Adrenal gland (tissue), 12 donors: ENCODE results near the gene RPTOR. TPM values are rescaled to one million over a fixed set of nuclear protein-coding genes. Genes with fewer than 3 reads are reported as not detected.
A peak's percentile ranks its signal among the peaks of the same experiment; 100 is the strongest.

Experiments
- DNase-seq, 7 donors: peaks; one replicate each; pipeline ENCODE4 v3.0.0-alpha.2; 2019 to 2020
- H3K27ac ChIP-seq, 5 donors: fragments of 200-600 bp; sonication (generic) in 4 of 5; 1 replicate in 3 of 5; 2 replicates in 2 of 5; pipeline versions ENCODE4 v1.5.1 to v1.8.0; 2016 to 2020; ENCODE audit warnings: mild to moderate bottlenecking in 1 of 5
- H3K27me3 ChIP-seq: fragments of 200-600 bp; 2 replicates; pipeline ENCODE4 v1.8.0; 2021
- H3K36me3 ChIP-seq, 2 donors: fragments of 200-600 bp; replicated peaks in 1 of 2; 1 replicate in 1 of 2; 2 replicates in 1 of 2; pipeline versions ENCODE4 v1.5.1 to v1.8.0; 2018 to 2022
- H3K4me1 ChIP-seq, 2 donors: fragments of 200-600 bp; replicated peaks in 1 of 2; 1 replicate in 1 of 2; 2 replicates in 1 of 2; pipeline versions ENCODE4 v1.5.1 to v1.8.0; 2018 to 2021
- H3K4me3 ChIP-seq, 4 donors: fragments of 200-600 bp; sonication (generic) in 3 of 4; one replicate each; pipeline ENCODE4 v1.5.1; 2016 to 2018
- H3K9me3 ChIP-seq, 3 donors: fragments of 200-600 bp; sonication (generic) in 1 of 3; replicated peaks in 1 of 3; 1 replicate in 2 of 3; 2 replicates in 1 of 3; pipeline versions ENCODE4 v1.5.1 to v1.8.0; 2016 to 2021
- CTCF ChIP-seq, 6 experiments: fragments of 450-650 bp in 4 of 6; fragments of 200-600 bp in 2 of 6; sonication (generic) in 1 of 6; IDR thresholded peaks; 1 replicate in 5 of 6; 2 replicates in 1 of 6; pipeline versions ENCODE4 v1.5.1 to v1.8.0; 2016 to 2021; ENCODE audit warnings: antibody characterized with exemption in 6 of 6, mild to moderate bottlenecking in 2 of 6, moderate library complexity in 1 of 6
- POLR2A ChIP-seq, 2 donors: fragments of 450-650 bp; IDR thresholded peaks; one replicate each; pipeline ENCODE4 v1.6.1; 2017; ENCODE audit warnings: antibody characterized with exemption in 2 of 2, mild to moderate bottlenecking in 2 of 2, moderate library complexity in 1 of 2
- WGBS, 4 donors: extraction: QIAGEN DNeasy Blood & Tissue Kit in 2 of 4; methylation state at CpG; one replicate each; pipeline versions ENCODE4 v1.1.5 to v1.1.7; 2013 to 2017; 5-methylcytosine and 5-hydroxymethylcytosine counted together
- intact Hi-C, 2 donors: fragments of 100-400 bp; cut with DNase I; formaldehyde crosslinking; loops; one replicate each; pipeline versions ENCODE4 v1.14.1 to v1.15.0; 2022 to 2023
- polyA plus RNA-seq, 3 donors: library from polyadenylated mRNA; stranded (reverse); fragments of 200-250 nt in 2 of 3; fragments of 350-450 nt in 1 of 3; fragmentation: Illumina TruSeq in 1 of 3; extraction: RNeasy Lipid Tissue Mini Kit (QIAGEN cat#74804) in 1 of 3; gene quantifications; one replicate each; pipeline ENCODE4 v1.2.3, GENCODE V29; 2013 to 2014
- total RNA-seq, 9 donors: library from RNA; depleted of rRNA in 4 of 9; stranded (reverse); fragments of >200 nt in 4 of 9; fragments of 120-200 nt in 1 of 9; fragmentation: NEBNext Ultra II Directional in 1 of 9; extraction: Animal tissue kit (Norgen Biotek cat#: 25700) in 1 of 9; gene quantifications; one replicate each; pipeline versions ENCODE4 v1.1.0 to v1.2.4, GENCODE V29; 2013 to 2023
- donor health status: healthy with polysubstance abuse.
- donor health status: Bipolar disorder and iron deficiency.
- donor health status: DM: yes; HTN: yes; CAD: no.
- donor health status: DM: no; HTN: no; CAD: no.
- donor health status: DM: no; HTN: no; CAD: no.
- donor health status: DM: yes; HTN: yes; CAD: no.

RPTOR gene
- total and polyA plus RNA-seq, 12 donors: 9.7 to 53.3 (median 29.7) TPM

GRCh38 chr17:80936218-80936617, 391.6 kb downstream of the RPTOR start:
- no peaks in the 10 kb centered on the region for H3K9me3 ChIP-seq
- 93 to 97% (median 95%) methylated on average over 4 of the region's 4 CpGs for WGBS, 4 donors
- intact Hi-C loops: no loop called here
- no peaks in the 10 kb centered on the region for H3K36me3 ChIP-seq
- H3K4me1 ChIP-seq: no peaks in the 10 kb centered on the region
- H3K4me3 ChIP-seq: no peak overlapping the region
- H3K27ac ChIP-seq: no peak overlapping the region
- no peaks in the 10 kb centered on the region for H3K27me3 ChIP-seq
- TF ChIP-seq CTCF (IDR thresholded peaks at IDR 0.05) (no peak), POLR2A (IDR thresholded peaks at IDR 0.05) (no peak)
- no peak for DNase-seq

- intact Hi-C loops: no loop called here
- no peaks in the 10 kb centered on the region for H3K27me3 ChIP-seq
- H3K27ac ChIP-seq: no peak overlapping the region
- TF ChIP-seq POLR2A (IDR thresholded peaks at IDR 0.05): no peak
- no peak for TF ChIP-seq CTCF (IDR thresholded peaks at IDR 0.05)
- H3K4me3 ChIP-seq: no peak overlapping the region
- no peaks in the 10 kb centered on the region for H3K4me1 ChIP-seq
- DNase-seq: peak in 2 of 7 donors; percentile 0 to 4
- no peaks in the 10 kb centered on the region for H3K36me3 ChIP-seq
- 80 to 90% (median 84%) methylated on average over 12 of the region's 12 CpGs for WGBS, 4 donors
- no peaks in the 10 kb centered on the region for H3K9me3 ChIP-seq
Measured at GRCh38 chr17:80936723-80937122, 392.1 kb downstream of the RPTOR start.

- peak in 2 of 7 donors; percentile 4 to 9 for DNase-seq
- no peaks in the 10 kb centered on the region for H3K36me3 ChIP-seq
- WGBS, 4 donors: 79 to 85% (median 83%) methylated on average over 28 of the region's 28 CpGs
- intact Hi-C loops: no loop called here
- no peak overlapping the region for H3K27ac ChIP-seq
- no peak for TF ChIP-seq CTCF (IDR thresholded peaks at IDR 0.05)
- no peak for TF ChIP-seq POLR2A (IDR thresholded peaks at IDR 0.05)
- no peaks in the 10 kb centered on the region for H3K27me3 ChIP-seq
- H3K4me1 ChIP-seq: peaks cover under 1 to 10% of the 10 kb centered on the region in 2 donors
- no peak overlapping the region for H3K4me3 ChIP-seq
- no peaks in the 10 kb centered on the region for H3K9me3 ChIP-seq
Measured at GRCh38 chr17:80937462-80938381, 393.1 kb downstream of the RPTOR start.

GRCh38 chr17:80938556-80938955, 393.9 kb downstream of the RPTOR start:
- intact Hi-C loops: no loop called here
- H3K4me1 ChIP-seq: peaks cover 3 to 14% of the 10 kb centered on the region in 2 donors
- TF ChIP-seq CTCF (IDR thresholded peaks at IDR 0.05): no peak
- TF ChIP-seq POLR2A (IDR thresholded peaks at IDR 0.05): no peak
- no peak overlapping the region for H3K4me3 ChIP-seq
- no peaks in the 10 kb centered on the region for H3K36me3 ChIP-seq
- H3K9me3 ChIP-seq: no peaks in the 10 kb centered on the region
- no peak overlapping the region for H3K27ac ChIP-seq
- no peaks in the 10 kb centered on the region for H3K27me3 ChIP-seq
- DNase-seq: peak in 2 of 7 donors; percentile 2 to 9
- WGBS, 4 donors: 69 to 80% (median 70%) methylated on average over 12 of the region's 12 CpGs
